Suppressor macrophage treated with lipopolysaccharide for 4 hours (primary cell): ENCODE data around the gene P2RX2.
"Not testable (repeated sequence)": the region's sequence is repeated elsewhere in the genome, so short reads cannot be mapped to it uniquely, and the experiment has no call there.

Source experiments
- DNase-seq: peaks from one replicate; pipeline ENCODE4 v3.0.0-alpha.2; 2020

Gene P2RX2

DNA sequence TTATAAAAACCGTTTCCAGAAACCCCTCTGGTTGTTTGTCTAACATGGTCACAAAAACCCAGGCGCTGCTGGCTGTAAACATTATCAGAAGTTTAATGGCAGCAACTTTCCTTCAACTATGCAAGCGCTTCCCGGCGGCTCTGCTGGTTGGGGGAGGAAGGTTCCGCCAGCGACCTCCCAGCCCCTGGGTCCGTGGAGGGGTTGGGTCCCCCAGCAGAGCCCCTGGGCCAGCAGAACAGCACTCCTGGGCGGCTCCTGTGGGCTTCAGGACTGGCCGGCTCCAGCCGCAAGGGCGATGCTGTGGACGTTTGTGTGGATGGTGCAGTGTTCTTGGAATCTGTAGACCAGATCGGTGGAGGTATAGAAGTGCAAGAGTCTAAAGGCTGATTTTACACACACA is 34.1 kb upstream of the P2RX2 start:
- no peak for DNase-seq

DNA sequence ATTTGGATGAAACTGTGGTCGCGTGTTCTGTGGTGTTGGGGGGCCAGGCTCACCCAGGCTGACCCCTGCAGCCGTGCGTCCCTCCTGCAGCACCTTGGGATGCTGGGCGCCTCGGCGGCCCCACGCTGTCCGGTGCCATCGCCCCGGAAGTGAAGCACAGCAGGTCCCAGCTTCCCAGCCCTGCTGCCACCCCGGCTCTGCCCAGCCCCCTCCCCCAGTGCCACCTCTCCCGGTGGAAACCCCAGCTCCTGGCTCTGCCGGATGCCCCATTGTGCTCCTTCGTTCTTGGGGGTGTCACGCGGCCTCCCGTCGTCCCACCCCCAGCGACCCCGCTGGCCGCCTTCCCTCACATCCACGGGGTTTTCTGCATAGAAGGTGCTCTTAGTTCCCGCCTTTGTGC is 33.4 kb upstream of the P2RX2 start:
- DNase-seq = no peak

DNA sequence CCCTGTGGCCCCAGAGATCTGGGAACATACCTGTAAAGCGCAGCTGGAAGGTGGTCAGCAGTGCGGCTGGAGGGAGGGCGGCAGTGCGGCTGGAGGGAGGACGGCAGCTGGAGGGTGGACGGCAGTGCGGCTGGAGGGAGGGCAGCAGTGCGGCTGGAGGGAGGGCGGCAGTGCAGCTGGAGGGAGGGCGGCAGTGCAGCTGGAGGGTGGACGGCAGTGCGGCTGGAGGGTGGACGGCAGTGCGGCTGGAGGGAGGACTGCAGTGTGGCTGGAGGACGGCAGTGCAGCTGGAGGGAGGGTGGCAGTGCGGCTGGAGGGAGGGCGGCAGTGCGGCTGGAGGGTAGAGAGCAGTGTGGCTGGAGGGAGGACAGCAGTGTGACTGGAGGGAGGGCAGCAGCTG is 31.6 kb upstream of the P2RX2 start:
- DNase-seq = no peak

DNA sequence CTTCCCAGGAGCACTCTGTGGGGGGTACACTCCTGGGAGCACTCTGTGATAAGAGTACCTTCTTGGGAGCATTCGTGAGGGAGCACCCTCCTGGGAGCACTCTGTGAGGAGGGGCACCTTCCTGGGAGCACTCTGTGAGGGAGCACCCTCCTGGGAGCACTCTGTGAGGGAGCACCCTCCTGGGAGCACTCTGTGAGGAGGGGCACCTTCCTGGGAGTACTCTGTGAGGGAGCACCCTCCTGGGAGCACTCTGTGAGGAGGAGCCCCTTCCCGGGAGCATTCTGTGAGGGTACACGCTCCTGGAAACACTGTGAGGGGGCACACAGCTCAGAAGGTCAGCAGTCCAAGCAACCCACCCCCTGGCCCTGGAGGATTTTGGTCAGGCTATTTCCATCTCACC is 30.8 kb upstream of the P2RX2 start:
- DNase-seq = no peak

DNA sequence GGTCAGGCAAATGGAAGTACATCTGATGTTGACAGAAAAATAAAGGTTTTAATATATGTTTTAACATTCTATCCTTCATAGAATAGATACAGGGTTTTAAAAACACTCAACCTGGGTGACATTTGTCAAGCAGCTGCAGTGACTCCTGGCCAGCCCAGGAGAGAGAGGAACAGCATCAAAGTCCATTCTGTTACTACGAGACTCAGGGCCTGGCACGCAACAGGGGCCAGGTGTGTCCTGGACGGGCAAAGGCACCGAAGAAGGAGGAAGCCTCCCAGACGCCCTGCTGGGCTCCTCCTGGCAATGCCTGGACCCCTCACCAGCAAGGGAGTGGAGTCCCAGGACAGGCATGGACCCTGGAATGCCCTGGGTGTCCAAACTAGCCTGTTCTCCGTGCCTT is 30.3 kb upstream of the P2RX2 start:
- DNase-seq = no peak

DNA sequence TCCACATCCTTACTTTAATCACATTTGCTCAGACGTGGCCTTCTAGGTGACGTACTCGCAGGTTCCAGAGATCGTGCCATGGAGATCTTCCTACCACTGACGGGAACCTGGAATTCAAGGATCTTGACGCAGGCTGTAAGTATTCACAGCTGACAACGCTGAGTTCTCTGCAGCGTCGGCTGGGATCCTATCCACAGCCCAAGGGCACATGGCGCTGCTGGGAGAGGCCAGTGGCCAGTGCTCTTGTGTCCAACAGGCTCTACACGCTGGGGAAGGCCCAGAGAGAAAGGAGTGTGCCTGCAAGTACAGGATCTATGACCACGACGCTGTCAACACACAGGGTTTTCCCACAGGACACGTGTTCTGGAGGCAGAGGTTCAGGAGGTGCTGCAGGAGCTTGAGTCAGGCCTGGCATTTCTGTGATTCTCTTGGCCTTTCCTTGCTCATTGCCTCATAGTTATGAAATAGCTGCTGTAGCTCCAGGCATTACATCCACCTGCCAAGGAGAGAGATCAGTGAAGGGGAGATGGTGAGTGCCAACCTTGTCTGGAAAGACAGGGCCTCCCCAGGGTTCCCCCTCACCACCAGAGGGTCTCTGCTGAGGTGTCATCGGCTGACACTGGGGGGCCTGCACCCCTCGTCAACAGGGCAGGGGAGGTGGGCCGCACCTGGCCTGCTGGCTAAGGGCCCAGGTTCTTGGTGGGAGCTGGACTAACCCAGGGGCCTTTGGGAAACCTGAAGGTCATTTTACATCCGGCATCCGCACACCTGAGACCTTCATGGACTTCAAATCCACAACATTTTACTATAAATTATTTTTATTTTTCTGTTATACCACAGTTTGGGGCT is 29.5 kb upstream of the P2RX2 start:
- DNase-seq = no peak

DNA sequence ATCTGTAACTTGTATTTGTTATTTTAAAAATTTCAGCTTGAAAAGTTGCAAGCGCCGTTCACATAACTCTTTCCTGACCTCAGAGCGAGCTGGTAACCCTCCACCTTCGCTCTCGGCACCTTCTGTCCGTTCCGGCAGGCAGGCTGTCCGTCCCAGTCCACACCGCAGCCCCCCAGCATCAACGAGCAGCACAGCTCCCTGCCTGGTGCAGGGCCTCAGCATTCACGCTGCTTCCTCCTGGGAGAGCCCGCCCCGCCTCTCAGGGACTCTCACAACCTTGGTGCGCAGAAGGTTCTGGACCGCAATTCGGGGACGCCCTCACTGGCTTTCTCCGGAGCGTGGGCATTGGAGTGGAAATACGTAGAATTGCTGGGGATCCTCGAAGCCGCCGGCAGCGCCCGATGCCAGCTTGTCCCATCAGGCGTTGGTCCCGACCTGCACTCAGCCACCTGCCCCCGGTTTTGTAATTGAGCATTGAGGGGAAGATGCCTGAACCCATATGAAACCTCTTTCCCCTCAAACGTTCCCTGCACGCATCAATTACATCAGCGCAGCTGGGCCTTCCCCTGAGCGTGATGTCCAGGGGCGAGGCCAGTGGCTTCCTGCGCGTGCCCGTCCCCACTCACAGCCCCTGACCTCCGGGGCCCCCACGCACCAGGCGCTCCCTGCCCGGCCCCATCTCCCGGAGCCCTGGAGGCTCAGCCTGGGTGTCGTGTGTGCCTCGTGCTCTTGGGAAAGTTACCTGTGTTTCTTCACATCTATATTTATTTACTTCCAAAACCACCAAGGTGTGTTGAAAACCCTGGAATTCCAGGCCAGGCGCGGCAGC is 27.3 kb upstream of the P2RX2 start:
- no peak for DNase-seq

DNA sequence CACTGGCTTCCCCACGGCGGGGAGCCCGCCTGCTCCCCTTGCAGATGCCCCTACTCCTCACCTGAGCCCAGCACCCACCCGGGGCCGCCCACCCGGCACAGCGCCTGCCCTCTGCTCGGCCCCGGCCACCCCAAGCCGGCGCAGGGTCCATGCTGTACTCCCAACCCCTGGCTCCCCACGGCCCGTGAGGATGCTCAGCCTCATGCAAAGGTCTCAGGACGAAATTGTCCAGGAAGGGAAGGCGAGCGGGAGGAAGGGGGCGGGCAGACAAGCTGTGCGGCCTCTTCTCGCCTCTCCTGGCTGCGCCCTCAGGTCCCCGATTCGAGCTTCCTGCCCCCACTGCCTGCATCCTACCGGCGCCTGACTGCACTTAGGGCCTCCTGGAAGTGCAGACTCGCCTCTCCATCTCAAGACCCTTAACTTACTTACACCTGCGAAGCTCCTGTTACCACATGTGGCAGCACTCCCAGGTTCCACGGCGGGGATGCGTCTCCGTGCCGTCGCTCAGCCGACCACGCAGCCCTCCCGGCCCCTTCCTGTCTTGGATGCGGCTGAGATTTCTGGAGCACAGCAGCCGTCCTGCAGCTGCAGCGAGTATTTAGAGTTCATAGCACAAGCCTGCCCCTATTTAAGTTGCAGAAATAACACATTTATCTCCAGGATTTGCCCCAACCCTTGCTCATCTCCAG is 26.1 kb upstream of the P2RX2 start:
- DNase-seq = no peak

DNA sequence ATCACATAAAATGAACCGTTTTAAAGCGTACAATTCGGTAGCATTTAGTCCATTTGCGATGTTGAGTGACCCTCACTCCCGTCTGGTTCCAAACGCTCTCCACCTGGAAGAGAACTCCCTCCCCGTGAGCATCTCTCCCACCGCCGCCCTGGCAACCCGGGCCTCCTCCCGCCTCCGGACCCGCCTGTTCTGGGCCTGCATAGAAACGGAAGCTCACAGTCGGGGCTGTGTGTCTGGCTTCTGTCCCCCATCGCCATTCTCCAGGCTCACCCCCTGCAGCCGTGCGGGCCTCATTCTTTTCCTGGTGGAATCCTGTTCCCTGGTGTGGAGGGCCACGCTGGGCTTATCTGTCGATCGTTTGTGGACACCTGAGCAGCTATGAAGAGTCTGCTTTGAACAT is 25.5 kb upstream of the P2RX2 start:
- DNase-seq = no peak

DNA sequence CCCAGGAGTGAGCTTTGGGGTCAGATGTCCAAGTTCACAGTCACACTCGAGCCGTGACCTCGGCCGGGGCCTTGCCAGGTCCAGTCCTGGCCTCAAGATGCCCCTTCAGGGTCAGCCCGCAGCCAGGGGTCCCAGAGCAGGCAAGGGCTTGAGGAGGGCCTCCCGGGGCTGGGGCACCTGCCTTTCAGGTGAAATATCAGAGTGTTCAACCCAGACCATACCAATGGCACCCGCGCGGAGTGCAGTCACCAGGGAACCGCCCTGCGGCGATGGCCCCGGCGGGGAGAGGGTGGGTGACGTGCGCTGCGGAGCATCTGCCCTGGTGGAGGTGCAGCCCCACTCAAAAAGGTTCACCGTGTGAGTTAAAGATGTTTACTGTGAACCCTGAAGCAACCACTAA is 25.1 kb upstream of the P2RX2 start:
- DNase-seq = no peak

DNA sequence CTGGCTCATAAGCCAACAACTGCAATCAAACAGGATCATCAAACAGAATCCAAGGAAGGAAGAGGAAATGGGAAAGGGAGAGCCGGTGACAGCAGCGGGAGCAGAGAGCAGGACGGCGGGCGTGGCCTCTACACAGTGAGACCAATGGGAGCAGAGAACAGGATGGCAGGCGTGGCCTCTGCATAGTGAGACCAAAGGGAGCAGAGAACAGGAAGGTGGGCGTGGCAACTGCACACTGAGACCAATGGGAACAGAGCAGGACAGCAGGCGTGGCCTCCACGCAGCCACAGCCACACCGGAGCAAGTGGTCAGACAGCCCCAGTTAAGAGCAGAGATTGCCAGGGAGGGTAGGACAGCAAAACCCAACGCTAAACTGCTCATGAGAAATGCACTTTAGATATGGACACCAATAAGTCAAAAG is 24.6 kb upstream of the P2RX2 start:
- peak; percentile 39 for DNase-seq

DNA sequence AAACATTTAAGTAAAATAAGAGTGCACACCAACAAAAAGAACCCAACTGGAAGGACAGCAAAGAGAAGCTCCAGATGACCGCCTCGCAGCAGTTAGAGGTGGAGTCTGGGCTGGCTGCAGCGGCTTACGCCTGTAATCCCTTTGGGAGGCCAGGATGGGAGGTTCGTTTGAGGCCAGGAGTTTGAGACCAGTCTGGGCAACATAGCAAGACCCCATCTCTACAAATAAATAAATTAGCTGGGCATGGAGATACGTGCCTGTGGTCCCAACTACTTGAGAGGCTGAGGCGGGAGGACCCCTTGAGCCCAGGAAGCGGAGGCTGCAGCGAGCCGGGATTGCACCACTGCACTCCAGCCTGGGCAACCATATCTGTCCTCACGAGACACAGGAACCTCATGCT is 23.4 kb upstream of the P2RX2 start:
- DNase-seq = no peak

DNA sequence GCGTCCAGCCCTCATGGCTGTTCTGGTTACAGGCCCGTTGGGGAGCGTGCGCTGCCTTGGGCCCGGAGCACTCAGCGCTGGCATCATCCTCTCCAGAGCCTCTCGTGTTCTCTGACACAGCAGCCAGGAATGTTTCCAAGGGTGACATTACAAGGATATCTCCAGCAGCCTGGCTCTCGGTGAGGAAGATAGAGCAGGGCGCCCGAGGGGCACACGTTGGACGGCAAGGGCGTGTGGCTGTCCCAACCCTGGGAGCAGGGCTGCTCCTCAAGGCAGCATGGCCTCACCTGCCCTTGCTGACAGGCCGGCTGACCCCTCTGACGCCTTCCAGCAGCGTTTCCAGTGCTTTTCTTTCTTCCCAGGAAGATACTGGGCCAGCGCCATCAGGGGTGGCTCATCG is 22.6 kb upstream of the P2RX2 start:
- DNase-seq = no peak

DNA sequence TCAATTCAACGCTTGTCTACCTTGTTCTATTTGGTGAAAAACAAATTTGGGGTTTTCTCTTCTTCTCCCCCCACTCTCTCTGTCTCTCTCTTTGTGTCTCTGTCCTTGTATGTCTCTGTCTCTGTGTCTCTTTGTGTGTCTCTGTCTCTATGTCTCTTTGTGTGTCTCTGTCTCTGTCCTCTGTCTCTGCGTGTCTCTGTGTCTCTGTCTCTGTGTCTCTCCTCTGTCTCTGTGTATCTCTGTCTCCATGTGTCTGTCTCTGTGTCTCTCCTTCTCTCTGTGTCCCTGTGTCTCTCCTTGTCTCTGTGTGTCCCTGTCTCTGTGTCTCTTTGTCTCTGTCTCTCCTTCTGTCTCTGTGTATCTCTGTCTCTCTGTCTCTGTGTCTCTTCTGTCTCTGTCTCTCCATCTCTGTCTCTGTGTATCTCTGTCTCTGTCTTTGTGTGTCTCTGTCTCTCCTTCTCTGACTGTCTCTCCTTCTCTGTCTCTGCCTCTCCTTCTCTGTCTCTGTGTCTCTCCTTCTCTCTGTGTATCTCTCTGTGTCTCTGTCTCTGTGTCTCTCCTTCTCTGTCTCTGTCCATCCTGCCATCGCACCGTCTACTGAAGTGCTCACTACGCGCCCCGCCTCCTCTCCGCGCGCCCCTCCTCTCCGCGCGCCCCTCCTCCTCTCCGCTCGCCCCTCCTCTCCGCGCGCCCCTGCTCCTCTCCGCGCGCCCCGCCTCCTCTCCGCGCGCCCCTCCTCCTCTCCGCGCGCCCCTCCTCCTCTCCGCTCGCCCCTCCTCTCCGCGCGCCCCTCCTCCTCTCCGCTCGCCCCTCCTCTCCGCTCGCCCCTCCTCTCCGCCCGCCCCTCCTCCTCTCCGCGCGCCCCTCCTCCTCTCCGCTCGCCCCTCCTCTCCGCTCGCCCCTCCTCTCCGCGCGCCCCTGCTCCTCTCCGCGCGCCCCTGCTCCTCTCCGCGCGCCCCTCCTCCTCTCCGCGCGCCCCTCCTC is 21.0 kb upstream of the P2RX2 start:
- no peak for DNase-seq

DNA sequence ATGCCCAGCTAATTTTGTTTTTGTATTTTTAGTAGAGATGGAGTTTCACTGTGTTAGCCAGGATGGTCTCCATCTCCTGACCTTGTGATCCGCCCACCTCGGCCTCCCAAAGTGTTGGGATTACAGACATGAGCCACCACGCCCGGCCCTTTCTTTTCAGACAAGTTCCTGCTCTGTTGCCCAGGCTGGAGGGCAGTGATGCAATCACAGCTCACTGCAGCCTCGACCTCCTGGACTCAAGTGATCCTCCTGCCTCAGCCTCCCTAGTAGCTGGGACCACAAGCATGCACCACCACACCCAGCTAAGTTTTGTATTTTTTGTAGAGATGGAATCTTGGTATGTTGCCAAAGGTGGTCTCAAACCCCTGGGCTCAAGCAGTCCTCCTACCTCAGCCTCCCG is 19.1 kb upstream of the P2RX2 start:
- DNase-seq = not testable (repeated sequence)

DNA sequence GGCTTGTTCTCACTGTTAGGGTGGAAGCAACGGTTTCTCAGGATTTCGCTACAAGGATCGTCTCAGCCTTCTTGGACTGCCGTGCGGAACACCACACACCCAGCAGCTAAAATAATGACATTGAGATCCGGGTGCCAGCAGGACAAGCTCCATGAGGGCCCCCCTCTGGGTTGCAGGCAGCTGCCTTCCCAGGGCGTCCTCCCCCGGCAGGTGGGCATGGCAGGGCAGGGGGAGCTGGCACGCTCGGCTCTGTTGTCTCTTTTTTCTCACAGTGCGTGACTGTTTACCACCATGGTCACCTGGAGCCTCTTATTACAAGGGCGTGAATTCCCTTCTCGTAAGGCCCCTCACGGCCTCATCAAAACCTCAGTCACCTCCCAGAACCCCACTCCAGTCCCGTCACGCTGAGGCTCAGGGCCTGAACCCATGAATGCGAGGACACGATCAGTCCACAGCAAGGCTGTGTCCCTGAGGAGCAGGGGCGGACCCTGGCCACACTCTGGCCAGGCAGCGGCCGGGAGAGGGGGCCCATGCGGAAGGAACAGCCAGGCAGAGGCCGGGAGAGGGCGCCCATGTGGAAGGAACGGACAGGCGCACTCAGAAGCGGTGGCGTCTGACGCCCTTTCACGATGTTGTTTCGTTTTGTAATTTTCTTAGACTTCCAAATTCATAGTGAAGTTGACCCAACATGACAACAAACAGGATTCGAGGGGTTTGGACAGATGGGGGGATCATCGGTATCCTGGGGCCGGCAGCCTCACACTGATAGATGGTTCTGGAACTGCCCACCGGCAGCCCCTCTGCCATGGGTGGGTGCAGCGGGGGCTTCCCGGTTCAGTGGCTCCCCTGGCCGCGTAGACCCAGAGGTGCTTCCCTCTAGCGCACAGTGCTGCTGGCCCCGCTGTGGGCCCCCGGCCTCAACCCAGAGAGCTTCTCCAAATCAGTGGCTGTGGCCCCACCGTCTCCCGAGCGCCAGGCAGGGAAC is 18.2 kb upstream of the P2RX2 start:
- peak; percentile 76 for DNase-seq

DNA sequence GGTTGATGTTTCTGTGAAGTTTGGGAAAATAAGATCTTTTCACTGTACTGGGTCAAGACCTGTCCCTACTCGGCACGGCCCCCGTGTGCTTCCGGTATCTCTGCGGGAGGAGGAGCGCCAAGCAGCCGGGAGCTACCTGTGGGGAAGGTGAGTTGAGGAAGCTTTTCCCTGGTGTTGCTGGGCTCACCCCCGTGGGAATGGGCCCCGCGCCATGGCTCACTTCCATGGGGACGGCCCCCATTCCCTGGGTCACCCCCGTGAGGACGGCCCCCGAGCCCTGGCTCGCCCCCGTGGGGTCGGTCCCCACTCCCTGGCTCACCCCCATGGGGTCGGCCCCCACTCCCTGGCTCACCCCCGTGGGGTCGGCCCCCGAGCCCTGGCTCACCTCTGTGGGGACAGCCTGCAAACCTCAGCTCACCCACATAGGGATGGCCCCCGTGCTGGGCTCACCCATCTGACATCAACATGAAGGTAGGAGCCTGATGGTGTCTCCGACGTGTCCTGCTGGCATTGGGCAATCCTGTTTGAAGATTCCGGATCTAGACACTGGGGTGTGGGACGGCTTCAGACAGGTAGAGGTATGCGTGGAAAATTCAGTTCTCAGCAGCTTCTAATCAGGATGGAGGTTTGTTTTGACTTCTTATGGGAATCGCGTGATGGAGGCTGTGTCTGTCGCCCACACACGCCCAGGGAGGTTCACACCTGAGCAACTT is 17.2 kb upstream of the P2RX2 start:
- no peak for DNase-seq

DNA sequence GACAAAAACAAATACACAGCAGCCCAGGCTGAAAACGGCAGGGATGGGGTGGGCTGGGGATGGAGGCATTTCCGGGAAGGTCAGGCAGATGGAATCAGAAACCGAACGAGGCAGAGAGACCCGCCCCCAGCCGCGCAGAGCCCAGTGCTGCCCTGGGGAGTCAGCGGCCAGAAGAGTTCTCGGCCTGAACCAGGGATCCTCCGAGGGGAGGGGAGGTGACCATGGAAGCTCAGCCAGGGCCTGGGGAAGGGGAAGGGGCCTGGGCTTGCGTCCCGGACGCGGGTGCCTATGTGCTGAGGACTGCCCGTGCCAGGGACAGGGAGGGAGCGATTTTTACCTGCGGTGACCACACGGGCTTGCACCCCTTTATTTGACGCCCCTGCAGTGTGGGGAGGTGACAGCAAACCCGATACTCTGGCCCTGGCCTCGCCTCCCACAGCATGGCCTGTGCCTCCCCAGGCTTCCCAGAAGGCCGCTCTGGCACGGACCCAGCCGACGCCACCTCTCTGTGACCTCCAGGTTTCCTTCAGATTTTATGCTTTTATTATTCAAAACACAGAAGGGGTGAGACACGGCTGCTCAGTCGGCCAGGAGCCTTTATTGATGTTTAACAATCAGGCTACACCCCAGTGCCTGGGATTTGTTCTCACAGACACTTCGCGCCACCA is 15.9 kb upstream of the P2RX2 start:
- no peak for DNase-seq

DNA sequence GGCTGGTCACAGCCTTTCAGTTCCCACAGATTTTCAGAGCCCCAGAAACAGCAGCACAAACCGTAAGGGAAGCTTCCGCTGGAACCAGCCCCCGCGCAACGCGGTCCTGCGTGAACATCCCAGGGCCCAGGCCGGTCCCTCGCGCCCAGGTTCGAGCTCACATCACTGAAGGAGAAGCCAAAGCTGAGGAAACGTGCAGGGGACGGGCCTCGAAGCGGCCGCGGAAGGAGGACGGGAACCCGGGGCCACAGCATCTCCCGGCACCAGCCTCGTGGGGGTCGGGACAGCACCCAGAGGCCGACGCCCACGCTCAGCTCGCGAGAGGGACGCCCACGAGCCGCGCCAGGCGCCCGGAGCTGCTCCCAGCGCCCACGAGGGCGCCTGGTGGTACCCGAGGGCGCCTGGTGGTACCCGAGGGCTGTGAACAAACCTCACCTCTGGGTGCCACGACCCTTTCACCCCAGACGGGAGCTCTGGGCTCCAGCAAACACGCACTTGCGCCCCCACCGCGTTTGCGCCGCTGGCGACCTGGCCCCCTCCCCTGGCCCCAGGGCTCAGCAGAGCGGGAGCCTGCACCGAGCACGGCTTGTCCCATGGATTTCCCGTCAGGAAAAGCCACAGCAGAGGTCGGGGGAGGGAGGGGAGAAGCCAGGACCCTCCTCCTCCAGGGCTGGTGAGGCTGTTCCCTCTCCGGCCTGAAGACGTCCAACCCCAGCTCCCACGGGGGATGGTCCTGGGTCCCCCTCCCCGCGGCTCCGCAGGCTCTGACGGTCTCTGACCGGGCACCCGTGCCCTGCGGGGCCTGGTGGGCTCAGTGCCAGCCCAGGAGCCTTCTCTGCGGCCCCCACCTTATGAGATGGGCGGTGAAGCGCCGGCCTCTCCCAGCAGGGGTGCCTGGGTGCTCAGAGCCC is 15.1 kb upstream of the P2RX2 start:
- no peak for DNase-seq
